SK-N-SH (cell line): ENCODE measurements around the gene AGT.

Source experiments
- EP300 ChIP-seq, 2 experiments: IDR thresholded peaks; 2 replicates each; pipeline versions ENCODE4 v1.4.0 to v1.6.1; 2012; ENCODE audit warnings: borderline replicate concordance in 1 of 2, low read depth in 1 of 2, low read length in 1 of 2
- RAD21 ChIP-seq: IDR thresholded peaks from 2 replicates; pipeline ENCODE4 v1.6.1; 2012; ENCODE audit warnings: mild to moderate bottlenecking, low read length
- YY1 ChIP-seq: IDR thresholded peaks from 2 replicates; pipeline ENCODE4 v1.4.0; 2012; ENCODE audit warnings: low read depth, mild to moderate bottlenecking

- TF ChIP-seq RAD21 (no peak), EP300 (IDR thresholded peaks at IDR 0.05; ENCODE audit: borderline replicate concordance in 1 of 2, low read depth in 1 of 2, low read length in 1 of 2) (no peak), YY1 (no peak)
Measured at GRCh38 chr1:230709619-230710542, 4.0 kb downstream of the AGT start.
